GM19035 (cell line): ENCODE data around the gene CORO7.
"Not testable (repeated sequence)": the region's sequence is repeated elsewhere in the genome, so short reads cannot be mapped to it uniquely, and the experiment has no call there.

Experiments used
- ATAC-seq: cut with Tn5 transposase; IDR thresholded peaks from one replicate; pipeline ENCODE4 v1.9.1; 2021; ENCODE audit not compliant: unreplicated experiment

The CORO7 gene

GRCh38 chr16:4340443-4340842 lies 76.0 kb downstream of the CORO7 start:
- ATAC-seq = no peak

- no peak for ATAC-seq
Observed at GRCh38 chr16:4339909-4340308, 76.5 kb downstream of the CORO7 start.

- ATAC-seq = no peak
Observed at GRCh38 chr16:4339455-4339854, 76.9 kb downstream of the CORO7 start.

- ATAC-seq = no peak
Observed at GRCh38 chr16:4338712-4339299, 77.6 kb downstream of the CORO7 start.

- ATAC-seq = no peak
Observed at GRCh38 chr16:4338125-4338582, 78.2 kb downstream of the CORO7 start.

- ATAC-seq = no peak
Observed at GRCh38 chr16:4337540-4338088, 78.8 kb downstream of the CORO7 start.

- no peak for ATAC-seq
Observed at GRCh38 chr16:4336701-4337539, 79.5 kb downstream of the CORO7 start.

GRCh38 chr16:4334724-4335495 lies 81.5 kb downstream of the CORO7 start:
- no peak for ATAC-seq

- ATAC-seq = not testable (repeated sequence)
Observed at GRCh38 chr16:4333714-4334113, 82.7 kb downstream of the CORO7 start.

GRCh38 chr16:4333308-4333638 lies 83.1 kb downstream of the CORO7 start:
- no peak for ATAC-seq

GRCh38 chr16:4332623-4333307 lies 83.6 kb downstream of the CORO7 start:
- no peak for ATAC-seq

GRCh38 chr16:4332083-4332482 lies 84.3 kb downstream of the CORO7 start:
- ATAC-seq = no peak

GRCh38 chr16:4330277-4330874 lies 86.0 kb downstream of the CORO7 start:
- no peak for ATAC-seq

GRCh38 chr16:4328782-4329775 lies 87.3 kb downstream of the CORO7 start:
- no peak for ATAC-seq

- no peak for ATAC-seq
Observed at GRCh38 chr16:4328046-4328781, 88.2 kb downstream of the CORO7 start.

GRCh38 chr16:4327386-4328045 lies 88.9 kb downstream of the CORO7 start:
- no peak for ATAC-seq

- ATAC-seq = no peak
Observed at GRCh38 chr16:4325253-4325758, 91.1 kb downstream of the CORO7 start.
